H9 (cell line): Measurements from ENCODE around the gene MUC21. TPM values are rescaled to one million over a fixed set of nuclear protein-coding genes. Genes with fewer than 3 reads are reported as not detected.

Experiments used
- DNase-seq: peaks from one replicate; pipeline ENCODE4 v3.0.0-alpha.2; 2017
- H2AFZ ChIP-seq: one replicate; pipeline ENCODE4 v1.6.1; 2013; ENCODE audit warnings: mild to moderate bottlenecking, low read length, control low read depth, moderate library complexity
- H2AK5ac ChIP-seq: 2 replicates; pipeline ENCODE4 v1.6.1; 2013; ENCODE audit warnings: low read length, control low read depth, mixed read lengths; ENCODE audit not compliant: insufficient read length
- H2BK120ac ChIP-seq: one replicate; pipeline ENCODE4 v1.6.1; 2013; ENCODE audit warnings: low read depth, mild to moderate bottlenecking, low read length, control low read depth, inconsistent platforms; ENCODE audit not compliant: poor library complexity, severe bottlenecking
- H2BK12ac ChIP-seq: 2 replicates; pipeline ENCODE4 v1.6.1; 2013; ENCODE audit warnings: low read length, control low read depth, mixed read lengths, low read depth; ENCODE audit not compliant: insufficient read length
- H2BK15ac ChIP-seq: 2 replicates; pipeline ENCODE4 v1.6.1; 2013; ENCODE audit warnings: low read depth, low read length, control low read depth
- H2BK20ac ChIP-seq: one replicate; pipeline ENCODE4 v1.6.1; 2013; ENCODE audit warnings: low read depth, mild to moderate bottlenecking, low read length, control low read depth, inconsistent platforms; ENCODE audit not compliant: poor library complexity, severe bottlenecking
- H2BK5ac ChIP-seq: 2 replicates; pipeline ENCODE4 v1.6.1; 2013; ENCODE audit warnings: low read length, control low read depth, mixed read lengths; ENCODE audit not compliant: insufficient read length
- H3K14ac ChIP-seq: 2 replicates; pipeline ENCODE4 v1.6.1; 2013; ENCODE audit warnings: low read length, control low read depth; ENCODE audit not compliant: insufficient read depth
- H3K18ac ChIP-seq: 2 replicates; pipeline ENCODE4 v1.6.1; 2013; ENCODE audit warnings: low read depth, mild to moderate bottlenecking, mixed read lengths, low read length, control low read depth; ENCODE audit not compliant: insufficient read length
- H3K23ac ChIP-seq: 2 replicates; pipeline ENCODE4 v1.6.1; 2013; ENCODE audit warnings: low read length, control low read depth, mixed read lengths, low read depth; ENCODE audit not compliant: insufficient read length
- H3K23me2 ChIP-seq: 2 replicates; pipeline ENCODE4 v1.6.1; 2013; ENCODE audit warnings: low read depth, mild to moderate bottlenecking, mixed read lengths, low read length, control low read depth; ENCODE audit not compliant: insufficient read length, poor library complexity, severe bottlenecking
- H3K27ac ChIP-seq: 2 replicates; pipeline ENCODE4 v1.5.1; 2013; ENCODE audit warnings: low read length, control low read depth, mixed read lengths, low read depth; ENCODE audit not compliant: insufficient read length
- H3K27me3 ChIP-seq: 2 replicates; pipeline ENCODE4 v1.6.1; 2013; ENCODE audit warnings: low read length, control low read depth, inconsistent platforms; ENCODE audit not compliant: insufficient read depth
- H3K4ac ChIP-seq: 2 replicates; pipeline ENCODE4 v1.6.1; 2013; ENCODE audit warnings: low read depth, mild to moderate bottlenecking, control low read depth, inconsistent platforms, low read length, moderate library complexity
- H3K4me1 ChIP-seq: 2 replicates; pipeline ENCODE4 v1.6.1; 2013; ENCODE audit warnings: low read length, control low read depth, inconsistent platforms; ENCODE audit not compliant: insufficient read depth
- H3K4me2 ChIP-seq: 2 replicates; pipeline ENCODE4 v1.6.1; 2013; ENCODE audit warnings: low read length, control low read depth, mixed read lengths; ENCODE audit not compliant: insufficient read length, insufficient read depth
- H3K56ac ChIP-seq: 2 replicates; pipeline ENCODE4 v1.6.1; 2013; ENCODE audit warnings: low read depth, mild to moderate bottlenecking, mixed read lengths, low read length, control low read depth; ENCODE audit not compliant: insufficient read length
- H3K79me1 ChIP-seq: 2 replicates; pipeline ENCODE4 v1.6.1; 2013; ENCODE audit warnings: low read depth, mild to moderate bottlenecking, moderate library complexity, low read length, control low read depth, inconsistent platforms; ENCODE audit not compliant: insufficient read depth, poor library complexity, severe bottlenecking
- H3K79me2 ChIP-seq: 2 replicates; pipeline ENCODE4 v1.6.1; 2013; ENCODE audit warnings: low read length, control low read depth, inconsistent platforms; ENCODE audit not compliant: insufficient read depth
- H3K9ac ChIP-seq: 2 replicates; pipeline ENCODE4 v1.6.1; 2013; ENCODE audit warnings: low read length, control low read depth, mixed read lengths; ENCODE audit not compliant: insufficient read length; ENCODE audit errors: extremely low read depth
- H3K9me3 ChIP-seq: one replicate; pipeline ENCODE4 v1.6.1; 2013; ENCODE audit warnings: low read depth, low read length, inconsistent platforms; ENCODE audit not compliant: control insufficient read depth
- H3T11ph ChIP-seq: one replicate; pipeline ENCODE4 v1.6.1; 2013; ENCODE audit warnings: mild to moderate bottlenecking, low read length, control low read depth, inconsistent platforms
- H4K20me1 ChIP-seq: one replicate; pipeline ENCODE4 v1.6.1; 2013; ENCODE audit not compliant: control insufficient read depth, insufficient read length, insufficient read depth
- H4K5ac ChIP-seq: 2 replicates; pipeline ENCODE4 v1.6.1; 2013; ENCODE audit warnings: low read depth, mild to moderate bottlenecking, mixed read lengths, low read length, control low read depth; ENCODE audit not compliant: insufficient read length
- H4K8ac ChIP-seq: replicated peaks from 2 replicates; pipeline ENCODE4 v1.6.1; 2013; ENCODE audit warnings: low read length, control low read depth, mixed read lengths, low read depth; ENCODE audit not compliant: insufficient read length
- H4K91ac ChIP-seq: 2 replicates; pipeline ENCODE4 v1.6.1; 2013; ENCODE audit warnings: low read depth, mild to moderate bottlenecking, moderate library complexity, mixed read lengths, low read length, control low read depth; ENCODE audit not compliant: insufficient read length
- H3K27ac Mint-ChIP-seq, 3 experiments: 2 replicates in 2 of 3; 3 replicates in 1 of 3; pipeline ENCODE4 v1.8.0; 2020 to 2021; ENCODE audit warnings: mixed read lengths in 3 of 3, mild to moderate bottlenecking in 1 of 3, moderate library complexity in 1 of 3
- H3K27me3 Mint-ChIP-seq: 2 replicates; pipeline ENCODE4 v1.8.0; 2021; ENCODE audit warnings: low read depth, mild to moderate bottlenecking, moderate library complexity, mixed read lengths
- H3K36me3 Mint-ChIP-seq, 3 experiments: 2 replicates in 2 of 3; 3 replicates in 1 of 3; pipeline ENCODE4 v1.8.0; 2020 to 2021; ENCODE audit warnings: low read depth in 3 of 3, mixed read lengths in 3 of 3; ENCODE audit not compliant: insufficient read depth in 1 of 3
- H3K4me1 Mint-ChIP-seq, 2 experiments: 2 replicates each; pipeline ENCODE4 v1.8.0; 2020; ENCODE audit warnings: mixed read lengths in 2 of 2
- H3K4me3 Mint-ChIP-seq, 2 experiments: 2 replicates in 1 of 2; 3 replicates in 1 of 2; pipeline ENCODE4 v1.8.0; 2020 to 2021; ENCODE audit warnings: mild to moderate bottlenecking in 2 of 2, mixed read lengths in 2 of 2, moderate library complexity in 1 of 2
- H3K9me3 Mint-ChIP-seq, 2 experiments: 2 replicates in 1 of 2; 3 replicates in 1 of 2; pipeline ENCODE4 v1.8.0; 2020; ENCODE audit warnings: mild to moderate bottlenecking in 2 of 2, mixed read lengths in 2 of 2, moderate library complexity in 1 of 2
- CTCF ChIP-seq: fragments of 200-600 bp; sonication (generic); conservative IDR thresholded peaks from 3 replicates; pipeline ENCODE4 v1.8.0; 2021; ENCODE audit warnings: antibody characterized with exemption, mild to moderate bottlenecking
- WGBS: extraction: QIAGEN DNeasy Blood & Tissue Kit; methylation state at CpG from one replicate; pipeline ENCODE4 v1.1.7; 2013; ENCODE audit warnings: missing lambda C conversion rate, low lambda C conversion rate, mixed read lengths; ENCODE audit not compliant: insufficient read length; ENCODE audit errors: extremely low coverage; 5-methylcytosine and 5-hydroxymethylcytosine counted together
- total RNA-seq: library from RNA; stranded (reverse); gene quantifications from 2 replicates; pipeline ENCODE4 v1.2.1, GENCODE V29; 2021

Gene MUC21
- total RNA-seq, 1 experiment from 2014 or later: not detected

GRCh38 chr6:30935018-30935417 is 48.5 kb upstream of the MUC21 start:
- H3K36me3 Mint-ChIP-seq: no peaks in the 10 kb centered on the region
- Histone ChIP-seq H2BK15ac (no peak overlapping the region), H2BK12ac (no peak overlapping the region), H3K27ac (no peak overlapping the region), H3K9me3 (no peaks in the 10 kb centered on the region), H3K79me1 (no peaks in the 10 kb centered on the region), H3K4ac (no peak overlapping the region), H3K4me1 (peaks cover 2% of the 10 kb centered on the region; the same call in 1 of the 2 replicates), H3K14ac (no peak overlapping the region), H3K23ac (no peak overlapping the region), H3T11ph (no peak overlapping the region), H4K20me1 (no peaks in the 10 kb centered on the region), H2BK5ac (no peak overlapping the region), H2AK5ac (no peak overlapping the region), H3K79me2 (no peaks in the 10 kb centered on the region), H4K5ac (no peak overlapping the region), H3K56ac (no peak overlapping the region), H2BK120ac (no peak overlapping the region), H3K18ac (no peak overlapping the region), H2BK20ac (no peak overlapping the region), H2AFZ (no peak overlapping the region), H4K91ac (no peak overlapping the region), H3K9ac (no peak overlapping the region), H4K8ac (no peak overlapping the region), H3K23me2 (no peaks in the 10 kb centered on the region), H3K27me3 (no peaks in the 10 kb centered on the region; the same call in 1 of the 2 replicates), H3K4me2 (no peak overlapping the region)
- WGBS: no CpG with 5 or more reads among the region's 3 CpGs
- H3K27ac Mint-ChIP-seq: no peak overlapping the region
- H3K4me3 Mint-ChIP-seq: no peak overlapping the region
- H3K9me3 Mint-ChIP-seq: no peaks in the 10 kb centered on the region
- peaks cover 6% of the 10 kb centered on the region for H3K27me3 Mint-ChIP-seq
- TF ChIP-seq CTCF: no peak
- H3K4me1 Mint-ChIP-seq: peaks cover 13 to 32% of the 10 kb centered on the region in 2 experiments
- no peak for DNase-seq
